Gastroesophageal sphincter (tissue), 4 donors: ENCODE data around the gene FLYWCH2. TPM values are rescaled to one million over a fixed set of nuclear protein-coding genes. Genes with fewer than 3 reads are reported as not detected.
"Not testable (repeated sequence)": the region's sequence is repeated elsewhere in the genome, so short reads cannot be mapped to it uniquely, and the experiment has no call there.

Experiments used
- ATAC-seq: fragments of 150-250 bp; one replicate; pipeline ENCODE4 v1.9.1; 2016; ENCODE audit warnings: mild to moderate bottlenecking, moderate library complexity
- H3K27ac ChIP-seq, 4 donors: fragments of 200-600 bp; sonication (generic) in 3 of 4; 1 replicate in 3 of 4; 2 replicates in 1 of 4; pipeline ENCODE4 v1.5.1; 2016 to 2019
- H3K27me3 ChIP-seq: fragments of 200-600 bp; sonication (generic); one replicate; pipeline ENCODE4 v1.5.1; 2019
- H3K36me3 ChIP-seq, 2 donors: fragments of 200-600 bp; sonication (generic); one replicate each; pipeline ENCODE4 v1.5.1; 2019; ENCODE audit warnings: control low read depth in 1 of 2
- H3K4me1 ChIP-seq, 3 donors: fragments of 200-600 bp; sonication (generic); 1 replicate in 2 of 3; 2 replicates in 1 of 3; pipeline ENCODE4 v1.5.1; 2016 to 2019; ENCODE audit warnings: control low read depth in 2 of 3
- H3K4me3 ChIP-seq, 2 donors: fragments of 200-600 bp; sonication (generic); one replicate each; pipeline ENCODE4 v1.5.1; 2019; ENCODE audit warnings: mild to moderate bottlenecking in 1 of 2, moderate library complexity in 1 of 2
- H3K9me3 ChIP-seq, 3 donors: fragments of 200-600 bp; sonication (generic); one replicate each; pipeline ENCODE4 v1.5.1; 2017 to 2019; ENCODE audit warnings: control low read depth in 2 of 3
- CTCF ChIP-seq, 4 experiments: fragments of 200-600 bp in 2 of 4; fragments of 450-650 bp in 2 of 4; sonication (generic) in 1 of 4; IDR thresholded peaks; one replicate each; pipeline ENCODE4 v1.5.1; 2017 to 2019; ENCODE audit warnings: antibody characterized with exemption in 4 of 4, mild to moderate bottlenecking in 2 of 4, moderate library complexity in 2 of 4
- EP300 ChIP-seq: sonication (generic); formaldehyde crosslinking; IDR thresholded peaks from one replicate; pipeline ENCODE4 v1.6.1; 2017; ENCODE audit warnings: antibody characterized with exemption, mild to moderate bottlenecking
- POLR2A ChIP-seq, 2 donors: fragments of 450-650 bp; IDR thresholded peaks; one replicate each; pipeline ENCODE4 v1.6.1; 2017; ENCODE audit warnings: antibody characterized with exemption in 2 of 2, mild to moderate bottlenecking in 2 of 2, moderate library complexity in 1 of 2
- POLR2AphosphoS5 ChIP-seq: sonication (generic); formaldehyde crosslinking; IDR thresholded peaks from one replicate; pipeline ENCODE4 v1.6.1; 2017; ENCODE audit warnings: antibody characterized with exemption
- WGBS, 2 donors: methylation state at CpG; one replicate each; pipeline ENCODE4 v1.1.5; 2018; ENCODE audit warnings: low coverage in 1 of 2; 5-methylcytosine and 5-hydroxymethylcytosine counted together
- total RNA-seq, 4 donors: library from RNA; depleted of rRNA; stranded (reverse); fragments of >200 nt; gene quantifications; one replicate each; pipeline ENCODE4 v1.1.0, GENCODE V29; 2016

FLYWCH2 gene
- total RNA-seq, 4 donors from 2014 or later: 21.9 to 69.1 (median 38.8) TPM

- ATAC-seq: no peak
- 100% methylated on average over 1 of the region's 12 CpGs; no CpG with 5 or more reads in 1 of the 2 donors for WGBS, 2 donors
- H3K36me3 ChIP-seq: peaks cover 0 to 98% of the 10 kb centered on the region in 2 donors
These were observed 55.2 kb downstream of the FLYWCH2 start for GRCh38 chr16:2938206-2938605.

GRCh38 chr16:2939968-2940367 is 57.0 kb downstream of the FLYWCH2 start:
- H3K4me3 ChIP-seq: no peak overlapping the region
- 80 to 86% methylated on average over 2 of the region's 2 CpGs for WGBS, 2 donors
- ATAC-seq: no peak
- no peaks in the 10 kb centered on the region for H3K4me1 ChIP-seq
- TF ChIP-seq POLR2AphosphoS5 (no peak), EP300 (no peak), CTCF (IDR thresholded peaks at IDR 0.05) (no peak), POLR2A (IDR thresholded peaks at IDR 0.05) (no peak)
- H3K36me3 ChIP-seq: peaks cover 0 to 98% of the 10 kb centered on the region in 2 donors
- no peaks in the 10 kb centered on the region for H3K27me3 ChIP-seq
- no peaks in the 10 kb centered on the region for H3K9me3 ChIP-seq
- no peak overlapping the region for H3K27ac ChIP-seq

More at GRCh38 chr16:2938206-2938605, 55.2 kb downstream of the FLYWCH2 start:
- Histone ChIP-seq H3K27me3 (no peaks in the 10 kb centered on the region), H3K4me1 (no peaks in the 10 kb centered on the region), H3K27ac (no peak overlapping the region), H3K4me3 (no peak overlapping the region), H3K9me3 (no peaks in the 10 kb centered on the region)
- TF ChIP-seq CTCF (IDR thresholded peaks at IDR 0.05) (no peak), POLR2A (IDR thresholded peaks at IDR 0.05) (no peak), POLR2AphosphoS5 (no peak), EP300 (no peak)

DNA sequence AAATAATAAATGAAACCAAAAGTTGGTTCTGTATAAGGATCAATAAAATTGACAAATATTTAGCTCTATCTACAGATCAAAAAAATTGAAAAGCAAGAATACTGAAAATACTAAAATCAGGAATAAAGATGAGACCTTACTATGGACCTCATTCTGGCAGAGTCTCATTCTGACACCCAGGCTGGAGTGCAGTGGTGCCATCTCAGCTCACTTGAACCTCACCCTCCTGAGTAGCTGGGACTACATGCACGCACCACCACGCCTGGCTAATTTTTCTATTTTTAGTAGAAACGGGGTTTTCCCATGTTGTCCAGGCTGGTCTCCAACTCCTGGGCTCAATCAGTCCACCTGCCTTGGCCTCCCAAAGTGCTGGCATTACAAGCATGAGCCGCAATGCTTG is 59.0 kb downstream of the FLYWCH2 start:
- no peak for ATAC-seq
- no peak overlapping the region for H3K4me3 ChIP-seq
- peaks cover 0 to 80% of the 10 kb centered on the region in 2 donors for H3K36me3 ChIP-seq
- no peaks in the 10 kb centered on the region for H3K27me3 ChIP-seq
- no peak overlapping the region for H3K27ac ChIP-seq
- no peaks in the 10 kb centered on the region for H3K9me3 ChIP-seq
- no peaks in the 10 kb centered on the region for H3K4me1 ChIP-seq
- TF ChIP-seq CTCF (IDR thresholded peaks at IDR 0.05) (no peak), POLR2A (IDR thresholded peaks at IDR 0.05) (no peak), POLR2AphosphoS5 (no peak), EP300 (no peak)
- WGBS, 2 donors: 63 to 80% methylated on average over 1 to 4 of the region's 4 CpGs

DNA sequence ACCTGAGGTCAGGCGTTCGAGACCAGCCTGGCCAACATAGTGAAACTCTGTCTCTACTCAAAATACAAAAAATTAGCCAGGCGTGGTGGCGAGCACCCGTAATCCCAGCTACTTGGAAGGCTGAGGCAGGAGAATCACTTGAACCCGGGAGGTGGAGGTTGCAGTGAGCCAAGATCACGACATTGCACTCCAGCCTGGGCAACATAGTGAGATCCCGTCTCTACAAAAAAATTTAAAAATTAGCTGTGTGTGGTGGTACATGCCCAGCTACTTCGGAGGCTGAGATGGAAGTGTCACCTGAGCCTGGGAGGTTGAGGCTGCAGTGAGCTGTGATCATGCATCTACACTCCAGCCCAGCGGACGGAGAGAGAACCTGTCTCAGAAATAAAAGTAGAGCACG is 60.7 kb downstream of the FLYWCH2 start:
- not testable (repeated sequence) for H3K27me3 ChIP-seq, H3K4me3 ChIP-seq, H3K4me1 ChIP-seq, H3K27ac ChIP-seq, ATAC-seq, H3K9me3 ChIP-seq
- WGBS, 2 donors: 80 to 86% methylated on average over 10 of the region's 12 CpGs
- H3K36me3 ChIP-seq: peaks cover 0 to 69% of the 10 kb centered on the region in 2 donors

DNA sequence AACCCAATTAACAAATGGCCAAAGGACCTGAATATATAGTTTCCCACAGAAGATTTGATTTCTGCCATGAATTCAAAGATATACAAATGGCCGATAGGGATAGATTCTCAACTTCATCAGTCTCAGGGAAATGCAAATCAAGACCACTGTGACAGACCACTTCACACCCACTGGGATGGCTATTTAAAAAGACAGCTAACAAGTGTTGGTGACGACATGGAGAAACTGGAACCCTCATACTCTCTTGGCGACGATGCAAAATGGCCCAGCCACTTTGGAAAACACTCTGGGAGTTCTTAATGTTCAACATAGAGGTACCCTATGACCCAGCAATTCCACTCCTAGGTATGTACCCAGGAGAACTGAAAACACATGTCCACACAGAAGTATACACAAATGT is 63.6 kb downstream of the FLYWCH2 start:
- Histone ChIP-seq H3K9me3 (no peaks in the 10 kb centered on the region), H3K4me3 (no peak overlapping the region), H3K27ac (no peak overlapping the region), H3K4me1 (no peaks in the 10 kb centered on the region), H3K36me3 (peaks cover 0 to 58% of the 10 kb centered on the region in 2 donors), H3K27me3 (no peaks in the 10 kb centered on the region)
- no peak for ATAC-seq
- 96 to 100% methylated on average over 1 to 4 of the region's 4 CpGs for WGBS, 2 donors
- TF ChIP-seq POLR2AphosphoS5 (no peak), EP300 (no peak), POLR2A (IDR thresholded peaks at IDR 0.05) (no peak), CTCF (IDR thresholded peaks at IDR 0.05) (no peak)

Other genes starting within 250 kb of the FLYWCH2 start
- 10 to 100 TPM; 15.1 to 31.1 (median 19.5) TPM for gene KCTD5, start 200.7 kb upstream of the FLYWCH2 start, total RNA-seq
- gene PRSS27, start 163.0 kb upstream of the FLYWCH2 start, total RNA-seq: 10 to 100 TPM in 1 of 4 donors, 1 to 10 TPM in 2, under 1 TPM in 1; 0.67 to 10.3 (median 2.4) TPM
- 100 to 1,000 TPM in 3 of 4 donors, 10 to 100 TPM in 1; 73.9 to 398 (median 255) TPM for gene SRRM2, start 130.6 kb upstream of the FLYWCH2 start, total RNA-seq
- gene ELOB, start 105.9 kb upstream of the FLYWCH2 start, total RNA-seq: 100 to 1,000 TPM; 216 to 269 (median 251) TPM
- gene PRSS33, start 95.7 kb upstream of the FLYWCH2 start, total RNA-seq: not detected
- gene PRSS41, start 84.7 kb upstream of the FLYWCH2 start, total RNA-seq: not detected
- not detected for gene PRSS21, start 66.0 kb upstream of the FLYWCH2 start, total RNA-seq
- gene ZG16B, start 52.9 kb upstream of the FLYWCH2 start, total RNA-seq: 10 to 100 TPM in 1 of 4 donors, not detected in 3; 37.5 TPM
- gene PRSS22, start 25.0 kb upstream of the FLYWCH2 start, total RNA-seq: 1 to 10 TPM in 2 of 4 donors, not detected in 2; 1.0 to 2.7 TPM
- 10 to 100 TPM; 34.5 to 66.5 (median 51.2) TPM for gene FLYWCH1, start 28.7 kb downstream of the FLYWCH2 start, total RNA-seq
- gene KREMEN2, start 81.1 kb downstream of the FLYWCH2 start, total RNA-seq: not detected
- 1 to 10 TPM; 1.9 to 6.4 (median 4.1) TPM for gene PAQR4, start 86.1 kb downstream of the FLYWCH2 start, total RNA-seq
- gene PKMYT1, start 97.2 kb downstream of the FLYWCH2 start, total RNA-seq: 1 to 10 TPM in 2 of 4 donors, not detected in 2; 1.6 to 1.7 TPM
- gene CLDN9, start 129.7 kb downstream of the FLYWCH2 start, total RNA-seq: under 1 TPM in 2 of 4 donors, not detected in 2; 0.32 to 0.39 TPM
- gene CLDN6, start 135.0 kb downstream of the FLYWCH2 start, total RNA-seq: not detected
- gene TNFRSF12A, start 137.2 kb downstream of the FLYWCH2 start, total RNA-seq: 100 to 1,000 TPM in 2 of 4 donors, 10 to 100 TPM in 2; 26.0 to 135 (median 72.2) TPM
- gene HCFC1R1, start 140.7 kb downstream of the FLYWCH2 start, total RNA-seq: 10 to 100 TPM; 20.1 to 94.9 (median 40.5) TPM
- gene THOC6, start 140.8 kb downstream of the FLYWCH2 start, total RNA-seq: 10 to 100 TPM; 17.6 to 28.2 (median 25.0) TPM
- 1 to 10 TPM in 1 of 4 donors, under 1 TPM in 2, not detected in 1; 0.31 to 3.1 (median 0.31) TPM for gene BICDL2, start 153.7 kb downstream of the FLYWCH2 start, total RNA-seq
- gene MMP25, start 163.3 kb downstream of the FLYWCH2 start, total RNA-seq: 1 to 10 TPM in 2 of 4 donors, not detected in 2; 1.6 to 2.6 TPM
- 10 to 100 TPM in 3 of 4 donors, 1 to 10 TPM in 1; 2.6 to 39.0 (median 21.6) TPM for gene IL32, start 182.4 kb downstream of the FLYWCH2 start, total RNA-seq
- 1 to 10 TPM in 1 of 4 donors, not detected in 3; 1.7 TPM for gene ZSCAN10, start 216.1 kb downstream of the FLYWCH2 start, total RNA-seq
- gene ZNF205, start 229.4 kb downstream of the FLYWCH2 start, total RNA-seq: 10 to 100 TPM; 11.6 to 25.8 (median 20.4) TPM